GM18511 (cell line): ENCODE results near the gene EGLN3.

Experiments used
- ATAC-seq: cut with Tn5 transposase; IDR thresholded peaks from one replicate; pipeline ENCODE4 v1.9.1; 2021; ENCODE audit warnings: mild to moderate bottlenecking, moderate library complexity; ENCODE audit not compliant: unreplicated experiment

Gene EGLN3

DNA sequence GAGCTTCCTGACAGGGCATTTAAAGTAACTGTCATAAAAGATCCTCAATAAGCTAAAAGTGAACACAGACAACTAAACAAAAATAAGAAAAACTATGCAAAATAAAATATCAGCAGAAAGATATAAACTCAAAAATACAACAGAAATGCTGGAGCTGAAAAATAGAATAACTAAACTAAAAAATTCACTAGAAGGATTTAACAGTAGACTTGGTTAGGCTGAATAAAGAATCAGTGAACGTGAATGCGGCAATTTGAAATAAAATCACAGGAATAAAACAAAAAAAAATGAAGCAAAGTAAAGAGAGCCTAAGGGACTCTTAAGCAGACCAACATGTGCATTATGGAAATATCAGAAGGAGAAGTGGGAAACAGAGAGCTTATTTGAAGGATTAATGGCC, 74.6 kb downstream of the EGLN3 start:
- ATAC-seq = no peak
